A673 (cell line): ENCODE measurements around the gene PIAS4. TPM values are rescaled to one million over a fixed set of nuclear protein-coding genes. Genes with fewer than 3 reads are reported as not detected.

Experiments
- BruUV-seq: library from RNA; stranded (reverse); fragments of 400-500 nt; replicated peaks from 2 replicates; lab custom pipeline; 2021; lab: Mats Ljungman, UMichigan
- CTCF ChIA-PET: fragments of 300-600 bp; sonication (Branson Sonifier 250); formaldehyde crosslinking; loops from one replicate; lab custom pipeline; 2022; ENCODE audit warnings: antibody characterized with exemption; lab: Charles Lee
- POLR2A ChIA-PET: fragments of 300-600 bp; sonication (Branson Sonifier 250); formaldehyde crosslinking; loops from one replicate; lab custom pipeline; 2022; ENCODE audit warnings: antibody characterized with exemption; ENCODE audit not compliant: low non-redundant PET; lab: Charles Lee
- DNase-seq: peaks from one replicate; pipeline ENCODE4 v3.0.0-alpha.2; 2015; ENCODE audit warnings: low spot score
- H3K27ac ChIP-seq: fragments of 200-600 bp; sonication (generic); 2 replicates; pipeline ENCODE4 v1.5.1; 2016; ENCODE audit warnings: mixed run types, low read depth, mild to moderate bottlenecking, mixed read lengths, antibody characterized with exemption, low read length; ENCODE audit not compliant: poor library complexity, severe bottlenecking
- H3K27me3 ChIP-seq: fragments of 200-600 bp; sonication (generic); replicated peaks from 2 replicates; pipeline ENCODE4 v1.6.1; 2017; ENCODE audit warnings: mixed run types, low read depth, mild to moderate bottlenecking, mixed read lengths, antibody characterized with exemption, low read length; ENCODE audit not compliant: insufficient read depth, poor library complexity
- H3K36me3 ChIP-seq: fragments of 200-600 bp; sonication (generic); 2 replicates; pipeline ENCODE4 v1.6.1; 2016; ENCODE audit warnings: mixed run types, mild to moderate bottlenecking, mixed read lengths, antibody characterized with exemption, low read length; ENCODE audit not compliant: insufficient read depth, poor library complexity, severe bottlenecking
- H3K4me1 ChIP-seq: fragments of 200-600 bp; sonication (generic); 2 replicates; pipeline ENCODE4 v1.6.1; 2017; ENCODE audit warnings: mixed run types, mild to moderate bottlenecking, mixed read lengths, antibody characterized with exemption, low read length; ENCODE audit not compliant: insufficient read depth, poor library complexity, severe bottlenecking
- H3K4me3 ChIP-seq: fragments of 200-600 bp; sonication (generic); 2 replicates; pipeline ENCODE4 v1.5.1; 2016; ENCODE audit warnings: low read depth, mixed run types, mild to moderate bottlenecking, mixed read lengths, low read length; ENCODE audit not compliant: poor library complexity, severe bottlenecking
- H3K9me3 ChIP-seq: fragments of 200-600 bp; sonication (generic); 2 replicates; pipeline ENCODE4 v1.6.1; 2016; ENCODE audit warnings: mixed run types, low read depth, mild to moderate bottlenecking, mixed read lengths, antibody characterized with exemption, low read length; ENCODE audit not compliant: poor library complexity, severe bottlenecking
- CTCF ChIP-seq: fragments of 300-800, 200-600 bp; sonication (generic); conservative IDR thresholded peaks from 2 replicates; pipeline ENCODE4 v1.5.1; 2017; ENCODE audit warnings: low read depth, mild to moderate bottlenecking, antibody characterized with exemption, low read length, moderate library complexity, mixed read lengths
- EZH2 ChIP-seq: fragments of 200-600 bp; sonication (generic); IDR thresholded peaks from 2 replicates; pipeline ENCODE4 v1.6.1; 2017; ENCODE audit warnings: borderline replicate concordance, low read depth, mild to moderate bottlenecking, mixed read lengths, antibody characterized with exemption, low read length; ENCODE audit not compliant: poor library complexity, severe bottlenecking
- intact Hi-C: fragments of 100-400 bp; cut with micrococcal nuclease; formaldehyde crosslinking; loops from one replicate; pipeline ENCODE4 v1.10.0; 2022; ENCODE audit not compliant: unreplicated experiment
- total RNA-seq: library from RNA; stranded (reverse); gene quantifications from 2 replicates; pipeline ENCODE4 v1.2.3, GENCODE V29; 2021

The PIAS4 gene
- total RNA-seq, 1 experiment from 2014 or later, result 59.1 TPM

GRCh38 chr19:4042731-4043082, 35.2 kb downstream of the PIAS4 start:
- no peaks in the 10 kb centered on the region for H3K27me3 ChIP-seq
- ChIA-PET POLR2A (no interaction called here), CTCF (no interaction called here)
- intact Hi-C loops, result no loop called here
- H3K4me3 ChIP-seq, result no peak overlapping the region
- TF ChIP-seq CTCF (no peak), EZH2 (no peak)
- no peaks in the 10 kb centered on the region for H3K4me1 ChIP-seq
- BruUV-seq, result no TSS peak
- peaks cover 3% of the 10 kb centered on the region for H3K36me3 ChIP-seq
- no peaks in the 10 kb centered on the region for H3K9me3 ChIP-seq
- no peak for DNase-seq
- no peak overlapping the region for H3K27ac ChIP-seq

GRCh38 chr19:4043401-4043800, 35.9 kb downstream of the PIAS4 start:
- BruUV-seq, result no TSS peak
- DNase-seq, result no peak
- no peaks in the 10 kb centered on the region for H3K27me3 ChIP-seq
- H3K27ac ChIP-seq, result no peak overlapping the region
- H3K4me3 ChIP-seq, result no peak overlapping the region
- H3K36me3 ChIP-seq, result no peaks in the 10 kb centered on the region
- H3K9me3 ChIP-seq, result no peaks in the 10 kb centered on the region
- no peak for TF ChIP-seq CTCF
- no peaks in the 10 kb centered on the region for H3K4me1 ChIP-seq
- ChIA-PET POLR2A (no interaction called here), CTCF (no interaction called here)
- intact Hi-C loops, result no loop called here

GRCh38 chr19:4043966-4044715, 36.6 kb downstream of the PIAS4 start:
- H3K27ac ChIP-seq, result no peak overlapping the region
- no peaks in the 10 kb centered on the region for H3K9me3 ChIP-seq
- H3K4me3 ChIP-seq, result no peak overlapping the region
- no TSS peak for BruUV-seq
- no peaks in the 10 kb centered on the region for H3K4me1 ChIP-seq
- TF ChIP-seq CTCF, result no peak
- no peak for TF ChIP-seq EZH2
- CTCF ChIA-PET, result no interaction called here
- intact Hi-C loops, result no loop called here
- H3K27me3 ChIP-seq, result no peaks in the 10 kb centered on the region
- H3K36me3 ChIP-seq, result no peaks in the 10 kb centered on the region
- POLR2A ChIA-PET, result no interaction called here
- no peak for DNase-seq
